Astrocyte of the spinal cord (primary cell): ENCODE measurements around the gene GRIPAP1.

Source experiments
- DNase-seq: peaks from one replicate; pipeline ENCODE4 v3.0.0; 2011; ENCODE audit warnings: low read depth, low spot score
- H3K4me3 ChIP-seq: 2 replicates; pipeline ENCODE4 v1.5.1; 2011; ENCODE audit warnings: low read depth, mild to moderate bottlenecking, low read length, moderate library complexity
- in situ Hi-C: cut with HindIII; loops from 2 replicates; pipeline ENCODE4 v1.10.0; 2017; ENCODE audit warnings: low sequenced_read_pairs
- TF ChIP-seq, protein P1 (sequence below): IDR thresholded peaks from 2 replicates; pipeline ENCODE4 v1.5.1; 2012; ENCODE audit warnings: low read depth, mild to moderate bottlenecking, low read length, inconsistent platforms

GRIPAP1 gene

DNA sequence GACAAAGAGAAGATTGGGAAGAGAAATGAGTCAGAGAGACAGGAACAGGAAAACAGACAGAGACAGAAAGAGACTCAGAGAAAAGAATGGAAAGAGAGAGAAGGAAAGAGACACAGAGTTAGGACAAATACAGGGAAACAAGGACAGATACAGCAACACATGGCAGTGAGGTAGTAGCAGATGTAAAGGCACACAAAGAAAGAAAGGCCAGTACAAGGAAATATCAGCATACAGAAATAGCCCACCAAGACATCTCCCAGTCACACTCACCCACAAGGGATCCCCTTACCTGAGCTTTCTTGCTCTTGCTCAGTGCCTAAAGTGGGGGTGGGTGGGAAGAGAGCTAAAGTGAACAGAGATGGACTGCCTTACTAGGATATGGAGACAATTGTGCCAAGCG is 4.2 kb downstream of the GRIPAP1 start:
- TF ChIP-seq, protein P1, sequence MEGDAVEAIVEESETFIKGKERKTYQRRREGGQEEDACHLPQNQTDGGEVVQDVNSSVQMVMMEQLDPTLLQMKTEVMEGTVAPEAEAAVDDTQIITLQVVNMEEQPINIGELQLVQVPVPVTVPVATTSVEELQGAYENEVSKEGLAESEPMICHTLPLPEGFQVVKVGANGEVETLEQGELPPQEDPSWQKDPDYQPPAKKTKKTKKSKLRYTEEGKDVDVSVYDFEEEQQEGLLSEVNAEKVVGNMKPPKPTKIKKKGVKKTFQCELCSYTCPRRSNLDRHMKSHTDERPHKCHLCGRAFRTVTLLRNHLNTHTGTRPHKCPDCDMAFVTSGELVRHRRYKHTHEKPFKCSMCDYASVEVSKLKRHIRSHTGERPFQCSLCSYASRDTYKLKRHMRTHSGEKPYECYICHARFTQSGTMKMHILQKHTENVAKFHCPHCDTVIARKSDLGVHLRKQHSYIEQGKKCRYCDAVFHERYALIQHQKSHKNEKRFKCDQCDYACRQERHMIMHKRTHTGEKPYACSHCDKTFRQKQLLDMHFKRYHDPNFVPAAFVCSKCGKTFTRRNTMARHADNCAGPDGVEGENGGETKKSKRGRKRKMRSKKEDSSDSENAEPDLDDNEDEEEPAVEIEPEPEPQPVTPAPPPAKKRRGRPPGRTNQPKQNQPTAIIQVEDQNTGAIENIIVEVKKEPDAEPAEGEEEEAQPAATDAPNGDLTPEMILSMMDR = no peak
- in situ Hi-C loops = no loop called here
- DNase-seq = no peak
- no peak overlapping the region for H3K4me3 ChIP-seq

DNA sequence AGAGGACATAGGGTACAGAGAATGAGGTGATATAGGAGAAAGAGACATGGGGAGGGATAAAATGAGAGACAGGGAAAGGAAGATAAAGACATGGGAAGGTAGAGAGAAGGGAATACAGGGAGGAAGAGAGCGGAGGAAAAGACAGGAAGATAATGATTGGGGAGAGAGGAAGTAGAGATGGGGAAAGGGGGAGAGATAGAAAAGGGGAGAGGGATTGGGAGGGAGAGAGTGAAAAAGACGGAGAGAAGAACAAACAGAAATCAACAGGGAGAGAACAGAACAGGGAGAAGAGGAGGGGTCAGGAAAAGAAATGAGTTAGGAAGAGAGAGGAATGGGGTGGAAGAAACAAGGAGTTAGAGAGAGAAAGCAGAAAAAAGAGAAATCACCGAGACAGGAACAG is 4.6 kb downstream of the GRIPAP1 start:
- in situ Hi-C loops = no loop called here
- no peak for DNase-seq
- TF ChIP-seq, protein P1 = no peak
- H3K4me3 ChIP-seq = no peak overlapping the region

DNA sequence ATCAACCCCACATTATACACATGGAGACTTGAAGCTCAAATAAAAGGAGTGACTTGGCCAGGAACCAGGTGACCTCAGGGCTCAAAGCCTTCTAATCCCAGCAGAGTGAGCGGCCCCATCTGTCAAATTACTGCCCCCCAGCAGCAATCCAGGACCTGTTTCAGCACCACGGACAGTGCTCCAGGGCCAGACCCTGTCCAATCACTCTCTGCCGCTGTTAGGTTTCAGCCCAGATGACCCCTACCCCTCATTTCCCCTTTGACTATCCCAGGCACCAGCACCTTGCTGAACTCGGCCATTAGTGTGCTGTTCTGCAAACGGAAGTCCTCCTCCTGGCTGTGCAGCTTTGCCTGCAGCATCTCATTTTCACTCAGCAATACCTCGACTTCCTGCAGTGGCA is 5.1 kb downstream of the GRIPAP1 start:
- in situ Hi-C loops = no loop called here
- TF ChIP-seq, protein P1 = no peak
- DNase-seq = no peak
- no peak overlapping the region for H3K4me3 ChIP-seq

DNA sequence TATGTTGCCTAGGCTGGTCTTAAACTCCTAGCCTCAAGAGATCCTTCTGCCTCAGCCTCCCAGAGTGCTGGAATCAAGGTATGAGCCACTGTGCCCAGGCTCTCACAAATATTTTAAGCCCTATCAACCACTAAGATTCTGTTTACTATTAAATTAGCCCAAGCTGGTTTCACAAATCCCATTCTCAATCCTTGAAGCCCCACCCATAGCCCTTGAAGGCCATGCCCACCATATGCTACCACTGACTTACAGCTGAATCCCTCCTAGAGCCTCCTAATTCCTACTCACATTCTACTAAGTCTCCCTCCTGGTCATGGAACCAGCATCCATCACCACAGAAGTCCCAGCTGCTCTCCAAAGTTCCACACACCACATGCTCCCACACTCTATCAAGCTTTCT is 9.7 kb downstream of the GRIPAP1 start:
- no peak for DNase-seq
- no peak overlapping the region for H3K4me3 ChIP-seq
- in situ Hi-C loops = no loop called here
- TF ChIP-seq, protein P1 = no peak

DNA sequence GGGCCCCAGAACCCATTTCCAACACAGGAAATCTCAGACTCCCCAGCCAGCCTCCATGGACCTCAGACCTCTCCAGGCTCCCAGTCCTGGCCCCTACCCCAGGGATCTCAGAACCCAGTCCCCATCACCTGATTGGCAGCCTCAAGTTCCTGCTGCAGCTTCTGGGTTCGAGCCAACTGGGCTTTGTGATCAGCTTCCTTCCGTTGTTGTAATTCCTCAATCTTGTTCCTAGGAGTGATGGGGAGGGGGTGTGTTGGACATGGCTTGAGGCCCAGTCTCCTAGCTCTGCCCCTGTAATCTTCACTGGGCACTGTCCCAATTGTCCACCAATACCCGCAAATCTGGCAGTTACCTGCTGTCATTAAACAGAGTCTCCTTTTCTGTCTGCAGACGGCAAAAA is 12.6 kb downstream of the GRIPAP1 start:
- in situ Hi-C loops = no loop called here
- TF ChIP-seq, protein P1 = no peak
- DNase-seq = no peak
- no peak overlapping the region for H3K4me3 ChIP-seq

DNA sequence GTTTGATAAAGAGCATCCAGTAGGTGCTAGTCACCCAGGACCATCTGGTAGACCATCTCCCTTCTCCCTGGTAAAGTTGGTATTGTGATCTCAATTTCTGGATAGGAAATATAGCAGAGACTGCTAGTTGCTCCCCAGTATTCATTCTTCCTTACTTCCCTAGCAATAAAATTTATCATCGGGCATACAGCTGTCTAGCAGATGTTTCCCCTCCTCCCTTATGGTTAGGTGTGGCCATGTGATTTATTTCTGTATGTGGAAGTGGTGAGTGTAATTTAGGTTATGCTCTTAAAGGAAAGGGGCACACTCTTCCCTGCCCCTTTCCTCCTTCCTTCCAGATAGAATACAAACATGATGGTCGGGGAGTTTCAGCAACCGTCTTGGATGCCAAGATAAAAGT is 18.2 kb downstream of the GRIPAP1 start:
- TF ChIP-seq, protein P1 = no peak
- no peak overlapping the region for H3K4me3 ChIP-seq
- in situ Hi-C loops = no loop called here
- DNase-seq = no peak

DNA sequence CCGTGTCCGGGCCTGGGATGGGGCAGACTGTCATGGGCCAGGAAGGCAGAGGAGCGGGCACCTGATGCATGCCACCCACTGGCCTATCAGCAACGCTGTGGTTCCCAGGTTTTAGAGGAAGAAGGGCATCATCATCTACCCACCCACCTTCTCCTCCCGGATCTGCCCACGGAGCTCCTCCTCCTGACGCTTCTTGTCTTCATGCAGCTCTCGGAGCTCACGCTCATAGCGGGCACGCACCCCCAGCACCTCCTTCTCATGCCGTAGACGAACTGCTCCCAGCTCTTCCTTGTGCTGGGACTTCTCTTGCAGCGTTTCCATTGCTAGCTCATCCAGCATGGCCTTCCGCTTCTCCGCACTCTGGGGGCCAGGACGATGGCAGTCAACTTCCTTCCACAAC is 19.0 kb downstream of the GRIPAP1 start:
- TF ChIP-seq, protein P1 = no peak
- in situ Hi-C loops = no loop called here
- DNase-seq = no peak
- H3K4me3 ChIP-seq = no peak overlapping the region
